ENCODE data around the gene PTPRN.
A peak's percentile ranks its signal among the peaks of the same experiment; 100 is the strongest.
"Not testable (repeated sequence)": the region's sequence is repeated elsewhere in the genome, so short reads cannot be mapped to it uniquely, and the experiment has no call there.

PTPRN gene

DNA sequence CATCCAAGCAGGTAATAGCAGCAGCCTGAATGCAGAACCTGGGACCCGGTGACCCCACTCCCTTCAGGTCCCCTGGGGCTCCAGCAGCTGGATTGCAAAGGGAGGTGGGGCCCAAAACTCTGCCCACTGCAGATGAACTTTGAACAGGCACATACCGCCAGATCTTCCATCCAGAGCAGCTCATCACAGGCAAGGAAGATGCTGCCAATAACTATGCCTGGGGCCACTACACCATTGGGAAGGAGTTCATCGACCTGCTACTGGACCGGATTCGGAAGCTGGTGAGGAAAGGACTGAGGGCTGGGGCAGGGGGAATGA lies 39.2 kb downstream of the PTPRN start:
- DNase-seq (ENCODE audit: low read depth in 2 of 2): no peak

DNA sequence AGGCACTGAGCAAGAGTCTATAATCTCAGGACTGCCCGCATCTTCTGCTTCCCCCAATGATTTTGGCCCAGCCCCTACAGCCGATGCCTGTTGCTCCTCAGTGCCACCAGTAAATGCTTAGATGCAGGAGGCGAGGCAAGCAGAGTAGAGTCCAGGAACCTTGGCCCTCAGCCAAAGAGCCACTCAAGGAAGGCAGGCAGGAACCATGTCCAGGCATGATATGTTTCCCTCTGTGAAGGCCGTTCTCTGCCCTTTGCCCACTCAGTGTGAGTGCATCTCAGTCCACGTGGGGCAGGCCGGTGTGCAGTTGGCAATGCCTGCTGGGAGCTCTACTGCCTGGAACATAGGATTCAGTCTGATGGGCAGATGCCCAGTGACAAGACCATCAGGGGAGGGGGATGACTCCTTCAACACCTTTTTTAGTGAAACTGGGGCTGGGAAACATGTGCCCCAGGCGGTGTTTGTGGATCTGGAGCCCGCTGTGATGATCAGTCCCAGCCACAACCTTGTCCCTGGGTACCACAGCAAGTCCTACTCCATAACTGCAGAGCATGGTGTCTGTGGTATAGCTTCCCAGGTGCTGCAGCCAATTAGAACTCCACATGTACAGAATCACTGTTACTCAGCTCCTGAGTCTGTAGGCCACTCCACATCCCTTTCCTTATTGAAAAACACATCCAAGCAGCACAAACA lies 39.7 kb downstream of the PTPRN start:
- no peak for DNase-seq (ENCODE audit: low read depth in 2 of 2)

DNA sequence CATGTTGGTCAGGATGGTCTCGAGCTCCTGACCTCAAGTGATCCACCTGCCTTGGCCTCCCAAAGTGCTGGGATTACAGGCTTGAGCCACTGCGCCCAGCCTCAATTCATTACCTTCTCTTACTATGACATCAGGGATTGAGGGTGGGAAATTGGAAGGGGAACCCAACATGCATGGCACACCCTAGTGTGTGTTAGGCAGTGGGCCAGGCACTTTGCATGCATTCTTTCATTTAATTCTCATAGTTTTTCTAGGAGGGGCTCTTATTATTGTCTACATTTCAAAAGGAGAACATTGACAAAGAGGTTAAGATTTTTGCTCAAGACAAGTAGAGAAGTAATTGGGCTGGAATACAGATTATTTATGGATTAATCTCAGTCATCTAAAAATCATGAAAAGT lies 40.9 kb downstream of the PTPRN start:
- no peak for DNase-seq (ENCODE audit: low read depth in 2 of 2)

DNA sequence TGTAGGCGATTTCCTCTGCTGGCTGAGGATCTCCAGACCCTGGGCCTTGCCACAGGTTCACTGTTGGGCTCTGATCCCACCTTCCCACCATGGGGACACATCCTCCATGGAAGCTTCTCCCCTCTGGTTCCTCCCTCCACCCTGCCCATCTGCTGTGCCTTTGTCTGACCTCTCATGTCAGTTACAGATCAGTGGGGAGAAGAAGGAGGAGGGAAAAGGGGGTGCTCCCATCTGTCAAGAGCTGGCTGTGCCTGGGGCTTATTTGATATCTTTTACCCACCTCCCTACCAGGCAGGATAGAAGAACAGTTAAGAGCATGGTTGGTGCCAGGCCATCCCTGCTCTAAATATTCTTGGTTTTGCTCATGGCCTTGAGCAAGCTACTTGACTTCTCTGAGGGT lies 42.3 kb downstream of the PTPRN start:
- DNase-seq (ENCODE audit: low read depth in 2 of 2): no peak

DNA sequence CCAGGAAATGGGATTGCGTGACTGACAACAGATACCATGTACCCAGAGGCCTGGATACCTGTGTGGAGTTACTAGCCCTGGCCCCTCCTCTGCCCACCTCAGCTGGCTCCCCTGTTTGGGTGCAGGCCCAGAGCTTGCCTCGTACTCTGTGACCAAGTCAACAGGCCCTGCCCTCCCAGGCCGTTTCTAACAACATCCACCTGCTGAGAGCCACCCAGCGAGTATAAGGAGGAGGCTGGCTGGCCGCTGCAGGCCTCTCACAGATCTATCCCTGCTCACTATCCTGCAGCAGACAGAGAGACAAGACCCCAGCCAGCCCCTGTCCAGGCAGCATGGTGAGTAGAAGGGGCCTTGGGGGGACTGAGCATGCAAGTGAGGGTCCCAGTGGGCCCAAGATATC lies 43.0 kb downstream of the PTPRN start:
- no peak for DNase-seq (ENCODE audit: low read depth in 2 of 2)

DNA sequence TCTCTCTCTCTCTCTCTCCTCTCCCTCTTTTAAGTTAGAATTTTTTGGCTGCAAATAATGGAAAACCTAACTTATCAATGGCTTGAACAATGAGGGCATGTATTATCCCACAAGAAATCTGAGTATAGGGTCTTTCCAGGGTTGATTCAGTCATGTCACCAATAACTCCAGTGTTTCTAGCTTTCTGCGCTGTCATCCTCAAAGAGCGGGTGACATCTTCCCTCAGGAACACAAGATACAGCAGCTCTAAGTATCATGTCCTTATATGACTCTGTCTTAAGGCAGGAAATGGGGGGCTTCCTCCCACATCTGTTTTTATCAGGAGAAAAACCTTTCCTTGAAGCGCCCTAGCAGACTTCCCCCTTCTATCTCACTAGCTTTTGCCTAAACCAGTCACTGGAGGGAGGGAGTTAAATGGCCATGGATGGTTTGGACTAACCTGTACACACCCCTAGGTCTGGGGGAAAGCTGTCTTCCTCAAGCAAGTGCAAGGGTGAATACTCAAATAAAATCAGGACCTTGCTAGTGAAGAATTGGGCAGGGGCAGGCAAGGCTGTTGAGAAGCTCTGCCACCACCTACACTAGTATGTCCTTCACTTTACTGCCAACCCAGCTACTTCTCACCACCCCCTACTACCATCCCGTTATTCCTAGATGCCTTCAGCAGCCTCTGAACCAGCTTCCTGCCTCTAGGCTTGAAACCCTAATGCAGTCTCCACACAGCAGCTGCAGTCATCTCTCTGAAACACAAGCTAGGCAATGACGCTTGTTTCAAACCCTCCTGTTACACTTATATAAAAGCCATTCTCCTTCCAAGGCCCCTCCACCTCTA lies 48.0 kb downstream of the PTPRN start:
- DNase-seq (ENCODE audit: low read depth in 2 of 2): no peak

DNA sequence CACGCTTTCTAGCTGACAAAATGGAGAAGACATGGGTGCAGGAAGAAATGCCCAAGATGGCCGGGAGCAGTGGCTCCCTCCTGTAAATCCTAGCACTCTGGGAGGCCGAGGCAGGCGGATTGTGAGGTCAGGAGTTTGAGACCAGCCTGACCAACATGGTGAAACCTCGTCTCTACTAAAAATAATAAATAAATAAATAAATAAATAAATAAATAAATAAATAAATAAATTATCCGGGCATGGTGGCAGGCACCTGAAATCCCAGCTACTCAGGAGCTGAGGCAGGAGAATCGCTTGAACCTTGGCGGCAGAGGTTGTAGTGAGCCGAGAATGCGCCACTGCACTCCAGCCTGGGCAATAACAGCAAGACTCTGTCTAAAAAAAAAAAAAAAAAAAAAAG lies 50.3 kb downstream of the PTPRN start:
- not testable (repeated sequence) for DNase-seq (ENCODE audit: low read depth in 2 of 2)

DNA sequence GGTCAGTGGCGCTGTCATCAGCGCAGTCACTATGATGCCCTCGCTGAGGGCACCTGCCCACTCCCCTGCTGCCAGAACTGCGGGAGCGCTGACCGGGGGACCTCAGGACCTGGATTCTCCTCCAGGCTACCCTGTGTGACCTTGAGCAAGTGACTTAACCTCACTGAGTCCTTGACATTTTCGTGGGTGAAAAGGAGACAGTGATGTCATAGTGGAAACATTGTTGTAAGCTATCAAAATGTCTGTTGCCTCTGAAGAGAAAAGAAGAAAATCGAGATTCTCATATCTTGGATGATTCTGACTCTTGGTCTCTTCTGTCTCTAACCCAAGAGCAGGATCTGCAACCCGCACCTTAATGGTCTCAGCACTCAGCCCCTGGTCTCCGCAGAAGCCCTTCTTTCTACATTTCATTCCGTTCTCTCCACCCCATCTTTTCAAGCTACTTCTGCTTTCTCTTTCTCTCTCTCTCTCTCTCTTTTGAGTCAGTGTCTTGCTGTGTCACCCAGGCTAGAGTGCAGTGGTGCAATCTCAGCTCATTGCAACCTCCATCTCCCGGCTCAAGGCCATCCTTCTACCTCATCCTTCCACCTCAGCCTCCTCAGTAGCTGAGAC lies 54.5 kb downstream of the PTPRN start:
- DNase-seq (ENCODE audit: low read depth in 2 of 2): no peak

DNA sequence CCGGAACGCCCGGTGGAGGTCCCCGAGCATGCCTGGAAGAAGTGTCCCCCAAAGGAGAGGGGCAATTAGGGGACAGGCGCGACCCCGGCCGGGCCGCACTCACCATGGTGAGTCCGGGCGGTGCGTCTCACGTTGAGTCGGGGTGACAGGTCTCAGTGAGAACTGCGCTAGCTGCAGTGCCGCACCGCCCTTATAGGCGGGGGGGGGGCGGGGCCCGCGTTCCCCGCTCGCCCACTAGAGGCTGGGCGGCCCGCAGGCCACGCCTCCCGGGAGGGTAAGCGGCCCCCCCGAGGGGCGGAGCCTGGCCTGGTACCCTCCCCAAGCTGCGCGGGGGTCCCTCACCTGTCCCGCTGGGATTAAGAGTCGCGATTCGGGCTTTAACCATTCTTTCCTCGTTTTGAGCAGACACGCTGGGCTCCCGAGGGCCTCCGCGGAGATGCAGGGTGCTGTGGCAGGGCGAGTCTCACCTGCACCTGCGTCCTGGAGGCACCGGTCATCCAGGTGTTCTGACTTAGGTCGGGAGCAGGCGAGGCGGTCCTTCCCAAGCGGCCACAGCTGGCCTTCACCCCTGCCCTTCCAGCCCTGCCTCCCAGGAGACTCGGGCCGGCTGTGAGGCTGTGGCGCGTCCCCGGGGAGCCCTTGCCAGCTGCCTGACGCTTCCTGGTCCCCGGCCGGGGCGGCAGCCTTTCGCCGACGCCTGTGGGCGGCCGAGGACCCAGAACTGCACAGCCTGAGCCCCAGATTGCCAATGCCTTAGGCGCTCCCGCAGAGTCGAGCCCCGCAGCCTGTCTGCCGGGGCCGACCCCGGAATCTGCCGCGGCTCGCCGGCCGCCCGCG lies 55.2 kb downstream of the PTPRN start, which contains the start of gene TUBA4A:
Gene TUBA4A (minus strand): TSS at position 166 of the 837 bp plus-strand sequence. CDS start 60 bp downstream, at position 106.
- peak; percentile 84 to 87 for DNase-seq (ENCODE audit: low read depth in 2 of 2)

DNA sequence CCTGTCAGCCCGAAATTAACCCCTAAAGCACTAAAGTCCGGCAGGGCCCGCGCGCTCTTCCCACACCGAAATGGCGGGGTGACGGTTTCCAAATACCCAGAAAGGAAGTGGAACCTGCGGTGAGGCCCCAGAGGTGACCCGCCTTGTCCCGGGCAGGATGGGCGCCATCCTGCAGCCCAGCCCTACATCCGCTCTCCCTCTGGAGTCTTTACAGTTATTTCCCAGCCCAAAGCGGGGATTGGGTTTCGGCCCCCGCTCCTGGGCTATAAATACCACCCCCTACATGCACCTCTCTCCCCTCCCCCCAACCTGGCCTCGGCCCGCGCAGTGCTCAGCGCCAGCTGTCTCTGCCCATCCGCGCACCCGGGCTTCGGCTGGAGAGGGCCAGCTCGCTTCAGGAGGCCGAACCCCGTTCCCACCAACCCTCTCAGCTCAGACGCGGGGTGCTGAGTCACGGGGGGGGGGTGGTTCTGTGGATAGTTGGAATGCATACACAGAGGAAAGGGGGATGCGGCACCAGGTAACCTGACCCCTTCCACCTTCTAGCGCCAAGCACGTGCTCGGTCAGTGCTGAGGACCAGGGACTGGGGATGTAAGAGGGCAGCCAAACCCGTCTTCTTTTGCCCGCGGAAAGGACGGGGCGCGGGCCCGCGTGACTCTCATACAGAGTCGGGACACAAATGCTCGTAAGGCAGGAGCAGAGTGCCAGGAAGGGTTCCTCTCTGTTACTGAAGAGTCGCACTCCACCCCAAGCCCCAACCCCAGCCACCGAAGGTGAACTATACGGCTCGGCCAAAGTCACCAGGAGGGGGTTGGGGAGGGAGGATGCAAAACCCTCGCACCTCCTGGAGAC lies 56.1 kb downstream of the PTPRN start, which contains the start of gene TUBA4B:
Gene TUBA4B (plus strand): TSS at position 344 of the 853 bp plus-strand sequence. CDS start 165 bp downstream, at position 509.
- no peak for DNase-seq (ENCODE audit: low read depth in 2 of 2)

DNA sequence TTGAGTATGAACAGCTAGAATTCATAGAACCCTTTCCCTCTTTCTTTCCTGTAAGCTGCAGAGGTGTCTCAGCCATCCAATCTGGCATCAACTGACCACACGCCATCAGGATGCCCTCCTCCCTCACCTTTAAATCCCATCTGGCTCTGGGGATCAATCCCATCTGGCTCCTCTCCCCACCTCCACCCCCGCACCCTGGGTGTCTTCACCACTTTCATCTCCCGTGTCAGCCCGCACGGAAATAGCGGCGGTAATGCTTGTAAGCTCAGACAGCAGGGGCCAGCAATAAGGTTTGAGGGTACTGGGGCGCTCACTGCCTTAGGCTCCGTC lies 56.7 kb downstream of the PTPRN start:
- DNase-seq (ENCODE audit: low read depth in 2 of 2): no peak

DNA sequence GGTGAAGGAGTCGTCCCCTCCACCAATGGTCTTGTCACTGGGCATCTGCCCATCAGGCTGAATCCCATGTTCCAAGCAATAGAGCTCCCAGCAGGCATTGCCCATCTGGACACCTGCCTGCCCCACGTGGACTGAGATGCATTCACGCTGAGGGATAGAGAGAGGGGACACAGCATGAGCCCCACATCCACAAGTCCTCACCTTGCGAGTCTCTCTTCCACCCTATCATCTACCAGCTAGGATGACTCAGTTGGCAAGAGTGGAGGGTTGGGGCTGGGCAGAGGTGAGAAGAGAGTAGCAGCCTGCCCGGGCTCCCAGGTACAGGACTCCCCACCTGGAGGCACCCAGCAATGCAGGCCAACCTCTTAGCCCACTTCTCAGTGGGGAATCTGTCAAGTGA lies 57.1 kb downstream of the PTPRN start:
- DNase-seq (ENCODE audit: low read depth in 2 of 2): no peak

DNA sequence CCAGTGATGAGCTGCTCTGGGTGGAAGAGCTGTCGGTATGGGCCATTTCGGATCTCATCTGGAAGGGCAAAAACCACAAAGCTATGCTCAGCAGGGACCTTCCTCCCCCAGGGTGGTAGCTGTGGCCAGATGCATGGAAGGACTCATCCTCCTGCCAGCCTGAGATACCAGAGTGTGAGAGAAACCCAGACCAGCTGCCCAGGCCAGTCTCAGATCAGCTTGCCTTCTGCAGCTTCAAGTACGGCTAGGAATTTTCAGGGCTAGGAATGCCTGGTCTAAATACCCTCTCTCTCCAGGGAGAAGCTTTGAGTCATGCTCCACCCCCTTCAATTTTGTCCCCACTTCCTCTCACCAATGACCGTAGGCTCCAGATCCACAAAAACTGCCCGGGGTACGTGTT lies 57.5 kb downstream of the PTPRN start:
- DNase-seq (ENCODE audit: low read depth in 2 of 2): no peak

DNA sequence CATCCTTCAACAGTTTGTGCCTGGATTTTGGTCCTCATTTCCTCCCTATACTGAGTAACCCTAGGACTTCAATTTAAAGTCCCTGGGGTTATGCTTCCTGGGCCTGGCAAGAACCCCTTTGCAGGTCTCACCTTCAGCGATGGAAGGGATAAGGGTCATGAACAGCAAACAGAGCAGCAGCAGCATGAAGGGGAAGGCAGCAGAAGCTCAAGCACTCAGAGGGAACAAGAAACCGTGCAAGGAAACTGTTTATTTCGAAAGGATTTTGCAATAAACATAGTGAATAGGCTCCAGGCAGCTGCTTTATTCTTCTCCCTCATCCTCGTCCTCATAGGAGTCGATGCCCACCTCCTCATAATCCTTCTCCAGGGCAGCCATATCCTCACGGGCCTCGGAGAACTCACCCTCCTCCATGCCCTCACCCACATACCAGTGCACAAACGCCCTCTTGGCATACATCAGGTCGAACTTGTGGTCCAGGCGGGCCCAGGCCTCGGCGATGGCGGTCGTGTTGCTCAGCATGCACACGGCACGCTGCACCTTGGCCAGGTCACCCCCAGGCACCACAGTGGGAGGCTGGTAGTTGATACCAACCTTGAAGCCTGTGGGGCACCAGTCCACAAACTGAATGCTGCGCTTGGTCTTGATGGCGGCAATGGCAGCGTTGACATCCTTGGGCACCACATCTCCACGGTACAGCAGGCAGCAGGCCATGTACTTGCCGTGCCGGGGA lies 59.0 kb downstream of the PTPRN start:
- no peak for DNase-seq (ENCODE audit: low read depth in 2 of 2)

DNA sequence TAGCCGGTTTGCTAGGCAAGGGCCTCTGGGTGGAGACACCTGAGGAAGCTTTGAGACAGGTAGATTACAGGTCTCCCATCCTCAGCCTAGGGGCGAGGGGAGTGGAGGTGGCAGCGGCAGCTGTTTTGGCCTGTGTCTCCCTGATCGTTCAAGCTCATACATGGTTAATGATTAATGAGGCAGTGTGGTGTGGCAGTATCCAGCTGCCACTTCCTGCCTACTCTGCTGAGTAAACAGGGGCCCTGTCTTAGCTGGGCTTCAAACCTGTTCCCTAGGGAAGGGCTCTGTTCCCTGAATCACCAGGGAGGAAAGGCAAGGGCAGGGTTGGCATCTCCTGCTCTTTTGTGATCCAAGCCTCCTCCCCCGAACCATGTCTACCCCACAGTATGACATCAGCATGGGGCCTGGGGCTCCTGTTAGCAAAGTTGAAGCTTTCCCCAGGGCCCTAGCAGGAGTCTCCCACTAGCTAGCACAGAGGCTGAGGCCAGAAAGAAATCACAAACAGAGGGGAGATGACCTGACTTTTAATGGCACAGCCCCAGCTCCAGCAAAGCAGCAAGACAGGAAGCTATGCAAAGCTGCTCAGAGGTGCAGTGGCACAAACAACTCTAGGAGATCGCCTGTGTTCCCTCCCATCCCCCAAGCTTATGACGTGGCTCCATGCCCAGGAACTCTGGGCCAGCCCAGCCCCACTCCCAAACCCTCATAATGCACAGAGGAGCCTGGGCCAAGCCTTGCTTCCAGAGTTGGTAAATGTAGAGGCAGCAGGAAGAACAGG lies 59.8 kb downstream of the PTPRN start:
- DNase-seq (ENCODE audit: low read depth in 2 of 2): no peak

DNA sequence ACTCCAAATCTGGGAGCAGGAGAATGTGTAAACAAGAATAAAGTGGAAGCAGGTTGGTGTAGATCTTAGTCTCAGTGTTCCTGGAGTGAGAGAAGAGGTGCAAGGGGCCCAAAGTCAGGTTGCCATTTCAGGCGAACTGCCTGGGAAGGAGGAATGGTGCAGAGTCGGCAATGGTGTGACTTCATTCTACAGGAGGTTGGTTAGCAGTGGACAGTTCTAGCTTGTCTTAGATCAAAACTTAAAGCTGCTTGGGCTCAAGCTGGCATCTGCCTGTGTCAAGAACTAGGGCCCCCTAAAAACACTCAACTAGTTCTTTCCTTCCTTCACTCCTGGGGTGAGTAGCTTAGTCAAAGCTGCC lies 60.4 kb downstream of the PTPRN start:
- DNase-seq (ENCODE audit: low read depth in 2 of 2): no peak

DNA sequence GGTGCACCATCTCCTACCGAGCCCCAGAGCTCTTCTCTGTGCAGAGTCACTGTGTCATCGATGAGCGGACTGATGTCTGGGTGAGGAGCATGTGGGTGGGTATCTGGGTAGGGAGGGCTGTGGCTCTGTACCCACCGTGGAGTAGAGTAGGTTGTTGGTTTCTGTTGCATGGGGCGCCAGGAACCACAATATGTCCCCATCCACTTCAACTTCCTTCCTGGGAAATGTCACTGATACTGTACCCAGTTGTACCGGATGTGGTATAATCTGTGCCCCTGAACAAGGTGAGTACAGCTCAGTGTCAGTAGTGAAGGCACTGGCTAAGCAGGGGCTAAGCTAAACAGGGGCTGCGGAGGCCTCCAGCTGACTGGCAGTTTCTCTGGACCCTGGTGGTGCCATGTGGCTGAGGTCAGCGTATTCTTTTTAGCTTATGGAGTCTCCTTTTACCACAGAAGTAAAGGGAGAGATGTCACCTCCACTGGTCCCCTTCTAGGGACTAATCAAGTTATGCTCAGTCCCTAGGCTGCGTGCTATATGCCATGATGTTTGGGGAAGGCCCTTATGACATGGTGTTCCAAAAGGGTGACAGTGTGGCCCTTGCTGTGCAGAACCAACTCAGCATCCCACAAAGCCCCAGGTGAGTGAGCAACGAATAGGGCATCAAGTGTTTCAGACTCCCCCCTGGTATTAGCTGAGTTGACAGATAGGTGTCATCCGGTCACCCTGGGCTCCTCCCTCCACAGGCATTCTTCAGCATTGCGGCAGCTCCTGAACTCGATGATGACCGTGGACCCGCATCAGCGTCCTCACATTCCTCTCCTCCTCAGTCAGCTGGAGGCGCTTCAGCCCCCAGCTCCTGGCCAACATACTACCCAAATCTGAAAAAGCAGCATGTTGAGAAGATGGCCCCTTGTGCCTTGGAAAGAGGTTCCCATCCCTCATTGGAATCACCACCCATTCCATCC lies 61.2 kb downstream of the PTPRN start:
- DNase-seq (ENCODE audit: low read depth in 2 of 2): no peak

DNA sequence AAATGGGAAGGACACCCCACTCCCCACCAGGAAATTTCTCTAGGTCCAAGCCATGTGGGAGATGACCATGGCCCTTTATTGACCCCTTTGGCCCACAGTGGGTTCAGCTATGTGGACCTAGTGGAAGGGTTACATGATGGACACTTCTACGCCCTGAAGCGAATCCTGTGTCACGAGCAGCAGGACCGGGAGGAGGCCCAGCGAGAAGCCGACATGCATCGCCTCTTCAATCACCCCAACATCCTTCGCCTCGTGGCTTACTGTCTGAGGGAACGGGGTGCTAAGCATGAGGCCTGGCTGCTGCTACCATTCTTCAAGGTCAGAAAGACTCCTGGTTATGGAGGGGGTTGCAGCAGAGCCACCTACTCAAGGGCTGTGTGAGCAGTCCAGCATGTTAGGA lies 62.6 kb downstream of the PTPRN start:
- no peak for DNase-seq (ENCODE audit: low read depth in 2 of 2)

DNA sequence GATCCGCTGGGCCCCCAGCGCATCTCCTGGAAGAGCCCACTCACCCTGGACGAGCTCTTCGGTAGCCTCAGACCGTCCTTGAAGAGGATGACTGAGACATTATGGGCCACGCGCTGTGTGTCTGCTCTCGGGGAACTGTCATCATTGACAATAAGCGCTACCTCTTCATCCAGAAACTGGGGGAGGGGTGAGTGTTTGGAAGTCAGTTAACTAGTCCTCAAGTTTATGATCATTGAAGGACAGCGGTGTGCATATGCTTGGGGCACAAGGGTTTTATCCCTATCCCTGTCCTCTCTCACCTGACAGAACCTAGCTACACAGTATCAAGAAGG lies 63.3 kb downstream of the PTPRN start:
- DNase-seq (ENCODE audit: low read depth in 2 of 2): no peak

All from stimulated activated CD4-positive, alpha-beta T cell treated with anti-CD3 and anti-CD28 coated beads, Interleukin-1b, Interleukin-23, amount 100 ng/mL, for 1 hour (primary cell).